Spleen (tissue), 11 donors: ENCODE data around the gene TTC39A. TPM values are rescaled to one million over a fixed set of nuclear protein-coding genes. Genes with fewer than 3 reads are reported as not detected.

Source experiments
- DNase-seq: peaks from one replicate; pipeline ENCODE4 v3.0.0-alpha.2; 2020
- H3K27ac ChIP-seq, 8 donors: fragments of 200-600 bp; sonication (generic) in 7 of 8; 1 replicate in 4 of 8; 2 replicates in 4 of 8; pipeline versions ENCODE4 v1.5.0 to v1.8.0; 2016 to 2021; ENCODE audit warnings: inconsistent platforms in 4 of 8, mild to moderate bottlenecking in 4 of 8, moderate library complexity in 1 of 8
- H3K27me3 ChIP-seq, 7 donors: fragments of 200-600 bp; sonication (generic) in 6 of 7; replicated peaks in 1 of 7; 1 replicate in 4 of 7; 2 replicates in 3 of 7; pipeline versions ENCODE4 v1.5.0 to v1.8.0; 2016 to 2021; ENCODE audit warnings: inconsistent platforms in 3 of 7, mild to moderate bottlenecking in 1 of 7
- H3K36me3 ChIP-seq, 6 donors: fragments of 200-600 bp; sonication (generic) in 5 of 6; 1 replicate in 4 of 6; 2 replicates in 2 of 6; pipeline versions ENCODE4 v1.5.0 to v1.8.0; 2016 to 2021; ENCODE audit warnings: inconsistent platforms in 2 of 6
- H3K4me1 ChIP-seq, 6 donors: fragments of 200-600 bp; sonication (generic) in 5 of 6; 1 replicate in 3 of 6; 2 replicates in 3 of 6; pipeline versions ENCODE4 v1.5.0 to v1.8.0; 2016 to 2021; ENCODE audit warnings: inconsistent platforms in 3 of 6
- H3K4me3 ChIP-seq, 8 donors: fragments of 200-600 bp; sonication (generic) in 7 of 8; 1 replicate in 4 of 8; 2 replicates in 4 of 8; pipeline versions ENCODE4 v1.5.0 to v1.8.0; 2016 to 2021; ENCODE audit warnings: inconsistent platforms in 4 of 8, mild to moderate bottlenecking in 4 of 8, moderate library complexity in 2 of 8
- H3K9me3 ChIP-seq, 8 donors: fragments of 200-600 bp; sonication (generic) in 7 of 8; 1 replicate in 4 of 8; 2 replicates in 4 of 8; pipeline versions ENCODE4 v1.5.0 to v1.8.0; 2016 to 2021; ENCODE audit warnings: inconsistent platforms in 4 of 8
- POLR2A ChIP-seq, 3 donors: fragments of 450-650 bp; IDR thresholded peaks; one replicate each; pipeline ENCODE4 v1.5.1; 2017; ENCODE audit warnings: antibody characterized with exemption in 3 of 3, mild to moderate bottlenecking in 1 of 3
- POLR2AphosphoS5 ChIP-seq, 3 donors: sonication (generic); formaldehyde crosslinking; IDR thresholded peaks; one replicate each; pipeline ENCODE4 v1.5.1; 2017; ENCODE audit warnings: antibody characterized with exemption in 3 of 3
- WGBS, 5 donors: extraction: QIAGEN DNeasy Blood & Tissue Kit in 3 of 5; methylation state at CpG; one replicate each; pipeline versions ENCODE4 v1.1.5 to v1.1.7; 2013 to 2018; 5-methylcytosine and 5-hydroxymethylcytosine counted together
- intact Hi-C: fragments of 100-400 bp; cut with DNase I; formaldehyde crosslinking; loops from one replicate; pipeline ENCODE4 v1.15.0; 2023; ENCODE audit warnings: low total_unique reads
- polyA plus RNA-seq, 3 donors: library from polyadenylated mRNA; stranded (reverse); fragments of 200-250 nt; gene quantifications; one replicate each; pipeline ENCODE4 v1.2.1, GENCODE V29; 2013
- total RNA-seq, 7 donors: library from RNA; depleted of rRNA in 3 of 7; stranded (reverse); fragments of >200 nt in 3 of 7; fragmentation: NEBNext Ultra II Directional in 4 of 7; extraction: Animal tissue kit (Norgen Biotek cat#: 25700) in 4 of 7; gene quantifications; one replicate each; pipeline versions ENCODE4 v1.1.0 to v1.2.1, GENCODE V29; 2016 to 2021
- TF ChIP-seq, protein P1 (sequence below), 11 experiments: fragments of 200-600 bp in 7 of 11; fragments of 450-650 bp in 4 of 11; sonication (generic) in 4 of 11; IDR thresholded peaks in 8 of 11; conservative IDR thresholded peaks in 3 of 11; 1 replicate in 7 of 11; 2 replicates in 4 of 11; pipeline versions ENCODE4 v1.4.0 to v1.8.0; 2016 to 2021; ENCODE audit warnings: antibody characterized with exemption in 11 of 11, inconsistent platforms in 4 of 11, mild to moderate bottlenecking in 1 of 11
- donor health status: healthy with polysubstance abuse.
- donor health status: DM: no; HTN: no; CAD: no; lungs with moderate emphysema.
- donor health status: DM: no; HTN: no; CAD: no.
- donor health status: Bipolar disorder and iron deficiency.
- donor health status: healthy.
- donor health status: DM: no; HTN: no; CAD: no.
- donor health status: DM: yes; HTN: yes; CAD: no.

The TTC39A gene
- total and polyA plus RNA-seq, 10 donors = 0.24 to 2.4 (median 0.70) TPM; not detected in 1

DNA sequence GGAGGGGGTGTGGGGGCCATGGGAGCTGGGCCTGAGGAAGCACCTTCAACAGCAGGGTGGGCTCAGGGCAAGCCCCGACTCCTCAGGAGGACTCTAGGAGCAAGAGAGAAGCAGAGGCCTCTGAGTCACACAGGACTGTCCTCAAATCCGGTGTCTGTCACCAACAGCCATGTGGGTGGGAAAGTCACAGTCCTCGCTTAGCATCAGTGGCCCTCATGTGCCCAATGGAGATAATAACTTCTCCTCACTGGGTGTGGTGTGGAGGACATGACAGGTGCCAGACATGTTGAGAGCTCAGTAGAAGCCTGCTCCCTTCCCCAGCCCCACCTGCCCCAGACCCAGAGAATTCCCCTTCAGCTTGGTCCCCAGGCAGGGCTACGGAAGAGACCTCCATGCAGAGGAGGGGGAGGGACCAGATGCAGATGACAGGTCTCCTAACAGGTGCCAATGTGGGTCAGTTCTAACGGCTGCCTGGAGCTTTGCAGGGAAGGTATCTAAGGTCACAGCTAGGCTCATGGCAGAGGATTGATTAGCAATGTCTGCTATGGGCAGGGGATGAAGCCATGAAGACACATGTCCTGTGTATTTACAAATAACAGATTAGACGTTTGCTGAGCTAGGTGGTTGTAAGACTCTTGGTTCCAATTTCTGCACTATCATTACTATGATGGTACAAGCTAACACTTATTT is 30.2 kb downstream of the TTC39A start:
- no peak for DNase-seq
- H3K27ac ChIP-seq = no peak overlapping the region
- H3K36me3 ChIP-seq = no peaks in the 10 kb centered on the region
- WGBS, 5 donors = 85 to 90% (median 86%) methylated on average over 5 to 6 of the region's 6 CpGs
- TF ChIP-seq POLR2A (IDR thresholded peaks at IDR 0.05) = no peak
- no peak for TF ChIP-seq POLR2AphosphoS5 (IDR thresholded peaks at IDR 0.05)
- TF ChIP-seq, protein P1, sequence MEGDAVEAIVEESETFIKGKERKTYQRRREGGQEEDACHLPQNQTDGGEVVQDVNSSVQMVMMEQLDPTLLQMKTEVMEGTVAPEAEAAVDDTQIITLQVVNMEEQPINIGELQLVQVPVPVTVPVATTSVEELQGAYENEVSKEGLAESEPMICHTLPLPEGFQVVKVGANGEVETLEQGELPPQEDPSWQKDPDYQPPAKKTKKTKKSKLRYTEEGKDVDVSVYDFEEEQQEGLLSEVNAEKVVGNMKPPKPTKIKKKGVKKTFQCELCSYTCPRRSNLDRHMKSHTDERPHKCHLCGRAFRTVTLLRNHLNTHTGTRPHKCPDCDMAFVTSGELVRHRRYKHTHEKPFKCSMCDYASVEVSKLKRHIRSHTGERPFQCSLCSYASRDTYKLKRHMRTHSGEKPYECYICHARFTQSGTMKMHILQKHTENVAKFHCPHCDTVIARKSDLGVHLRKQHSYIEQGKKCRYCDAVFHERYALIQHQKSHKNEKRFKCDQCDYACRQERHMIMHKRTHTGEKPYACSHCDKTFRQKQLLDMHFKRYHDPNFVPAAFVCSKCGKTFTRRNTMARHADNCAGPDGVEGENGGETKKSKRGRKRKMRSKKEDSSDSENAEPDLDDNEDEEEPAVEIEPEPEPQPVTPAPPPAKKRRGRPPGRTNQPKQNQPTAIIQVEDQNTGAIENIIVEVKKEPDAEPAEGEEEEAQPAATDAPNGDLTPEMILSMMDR (IDR thresholded peaks at IDR 0.05 in 8 of 11, conservative IDR thresholded peaks at IDR 0.05 in 3 of 11) = no peak
- no peaks in the 10 kb centered on the region for H3K9me3 ChIP-seq
- peaks cover 0 to 37% (median 20%) of the 10 kb centered on the region in 6 donors for H3K4me1 ChIP-seq
- H3K4me3 ChIP-seq = no peak overlapping the region
- no peaks in the 10 kb centered on the region for H3K27me3 ChIP-seq
- intact Hi-C loops = no loop called here

DNA sequence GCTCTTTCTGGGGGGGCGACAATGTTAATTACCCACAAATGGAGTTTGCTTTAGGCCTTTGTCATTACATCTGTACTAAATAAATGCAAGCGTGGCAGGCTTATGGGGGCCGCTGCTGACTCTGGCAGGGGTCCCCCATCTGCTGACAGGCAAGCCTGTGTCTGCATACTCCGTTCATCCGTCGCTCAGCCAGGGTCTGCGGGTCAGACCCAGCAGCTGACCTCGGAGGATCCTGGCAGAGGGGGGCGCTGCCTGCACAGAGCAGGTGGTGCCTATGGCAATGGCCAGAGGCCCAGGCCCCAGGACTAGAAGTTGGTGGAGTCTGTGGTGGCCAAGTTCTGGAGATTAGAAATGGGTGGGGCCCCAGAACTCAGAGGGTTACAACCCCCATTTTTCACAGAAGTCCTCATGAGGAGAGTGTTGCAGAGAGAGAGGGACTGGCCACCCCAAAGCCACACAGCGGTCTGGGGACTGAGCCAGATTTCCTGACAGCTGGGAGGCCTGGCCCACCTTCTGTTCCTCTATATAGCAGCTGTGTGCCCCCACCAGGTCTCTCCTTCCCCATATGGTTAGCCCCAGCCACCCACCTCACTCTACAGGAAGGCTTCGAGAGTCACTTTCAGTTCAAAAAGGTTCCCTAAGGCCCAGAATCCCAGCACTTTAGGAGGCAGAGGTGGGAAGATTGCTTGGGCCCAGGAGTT is 31.0 kb downstream of the TTC39A start:
- TF ChIP-seq POLR2AphosphoS5 (IDR thresholded peaks at IDR 0.05) = no peak
- TF ChIP-seq, protein P1 (IDR thresholded peaks at IDR 0.05 in 8 of 11, conservative IDR thresholded peaks at IDR 0.05 in 3 of 11) = no peak
- TF ChIP-seq POLR2A (IDR thresholded peaks at IDR 0.05) = no peak
- Histone ChIP-seq H3K36me3 (no peaks in the 10 kb centered on the region), H3K4me1 (peaks cover 0 to 42% (median 20%) of the 10 kb centered on the region in 6 donors), H3K27ac (no peak overlapping the region), H3K27me3 (no peaks in the 10 kb centered on the region), H3K4me3 (no peak overlapping the region), H3K9me3 (no peaks in the 10 kb centered on the region)
- intact Hi-C loops = no loop called here
- peak; percentile 58 for DNase-seq
- WGBS, 5 donors = 81 to 90% (median 86%) methylated on average over 6 to 11 of the region's 11 CpGs

DNA sequence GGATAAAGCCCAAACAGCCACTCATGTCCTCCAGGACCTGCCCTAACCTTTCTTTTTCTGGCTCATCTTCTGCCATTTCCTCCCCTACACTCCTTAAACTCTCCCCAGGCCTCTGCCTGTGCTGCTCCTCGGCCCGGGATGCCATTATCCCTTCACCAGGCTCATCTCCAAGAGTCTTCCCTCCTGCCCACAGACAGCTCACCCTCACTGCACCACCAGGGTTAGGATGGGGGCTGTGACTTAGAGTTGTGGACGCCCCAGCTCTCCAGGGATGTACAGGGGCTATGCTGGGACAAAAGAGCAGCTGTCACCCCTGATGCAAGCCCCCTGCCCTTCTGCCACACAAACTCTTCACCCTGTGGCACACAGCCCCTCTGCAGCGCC is 32.0 kb downstream of the TTC39A start:
- 91 to 99% (median 95%) methylated on average over 4 of the region's 4 CpGs for WGBS, 5 donors
- no peaks in the 10 kb centered on the region for H3K27me3 ChIP-seq
- peaks cover 0 to 35% (median 13%) of the 10 kb centered on the region in 6 donors for H3K4me1 ChIP-seq
- no peak for TF ChIP-seq POLR2AphosphoS5 (IDR thresholded peaks at IDR 0.05)
- intact Hi-C loops = no loop called here
- no peaks in the 10 kb centered on the region for H3K36me3 ChIP-seq
- H3K4me3 ChIP-seq = no peak overlapping the region
- H3K9me3 ChIP-seq = no peaks in the 10 kb centered on the region
- H3K27ac ChIP-seq = no peak overlapping the region
- DNase-seq = no peak

DNA sequence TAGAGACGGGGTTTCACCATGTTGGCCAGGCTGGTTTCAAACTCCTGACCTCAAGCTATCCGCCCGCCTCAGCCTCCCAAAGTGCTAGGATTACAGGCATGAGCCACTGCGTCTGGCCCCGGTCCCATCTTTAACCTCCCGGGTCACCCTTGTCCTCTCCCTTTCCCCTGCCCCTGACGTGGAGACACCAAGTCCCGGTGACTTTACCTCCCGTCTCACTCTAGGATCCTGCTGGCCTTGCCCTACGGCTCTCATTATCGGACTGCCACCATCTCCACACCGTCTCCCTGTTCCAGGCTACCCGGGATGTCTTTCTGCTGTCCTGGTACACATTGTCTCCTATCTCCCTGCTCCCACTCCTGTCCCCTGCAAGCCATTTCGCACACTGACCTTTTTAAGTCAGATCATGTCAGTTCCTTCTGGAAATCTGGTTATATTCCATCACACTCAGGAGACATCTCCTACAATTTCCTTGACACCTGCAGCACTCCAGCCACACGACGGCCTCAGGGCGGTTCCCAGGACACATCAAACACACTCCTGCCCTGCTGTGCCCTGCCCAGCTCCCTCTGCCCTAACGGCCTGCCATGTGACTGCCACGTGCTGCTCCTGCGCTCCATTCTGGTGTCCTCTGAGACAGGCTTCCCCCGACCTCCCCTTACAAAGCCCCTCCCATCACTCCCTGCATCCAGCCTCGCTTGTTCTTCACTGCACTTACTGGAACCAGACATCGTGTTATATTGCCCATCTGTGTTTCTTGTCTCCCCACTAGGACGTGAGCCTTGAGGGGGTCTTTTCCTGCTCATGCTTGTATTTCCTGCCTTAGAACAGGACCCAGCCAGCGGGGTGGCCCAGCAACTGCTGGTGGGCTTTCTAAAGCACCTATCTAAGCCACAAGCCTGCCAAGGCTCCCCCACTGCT is 32.7 kb downstream of the TTC39A start:
- peak; percentile 68 for DNase-seq
- intact Hi-C loops = no loop called here
- H3K27ac ChIP-seq = peak overlapping the region in 4 of 8 donors; percentile 23 to 55 (median 32)
- peak overlapping the region in 5 of 8 donors; percentile 4 to 65 (median 37) for H3K4me3 ChIP-seq
- TF ChIP-seq POLR2AphosphoS5 (IDR thresholded peaks at IDR 0.05) (no peak), POLR2A (IDR thresholded peaks at IDR 0.05) (no peak)
- H3K9me3 ChIP-seq = no peaks in the 10 kb centered on the region
- H3K36me3 ChIP-seq = no peaks in the 10 kb centered on the region
- no peaks in the 10 kb centered on the region for H3K27me3 ChIP-seq
- WGBS, 5 donors = 82 to 90% (median 84%) methylated on average over 25 of the region's 25 CpGs
- peaks cover 0 to 31% (median 13%) of the 10 kb centered on the region in 6 donors for H3K4me1 ChIP-seq
